Breast epithelium (tissue), 4 donors: ENCODE data around the gene POC1A. TPM values are rescaled to one million over a fixed set of nuclear protein-coding genes. Genes with fewer than 3 reads are reported as not detected.
A peak's percentile ranks its signal among the peaks of the same experiment; 100 is the strongest.
"Not testable (repeated sequence)": the region's sequence is repeated elsewhere in the genome, so short reads cannot be mapped to it uniquely, and the experiment has no call there.

Experiments used
- DNase-seq, 2 donors: peaks; one replicate each; pipeline ENCODE4 v3.0.0-alpha.2; 2019; ENCODE audit warnings: low spot score in 2 of 2
- H3K27ac ChIP-seq, 2 donors: fragments of 200-600 bp; sonication (generic) in 1 of 2; one replicate each; pipeline ENCODE4 v1.5.1; 2016 to 2019; ENCODE audit warnings: mild to moderate bottlenecking in 1 of 2
- H3K27me3 ChIP-seq, 2 donors: fragments of 200-600 bp; sonication (generic) in 1 of 2; one replicate each; pipeline versions ENCODE4 v1.5.1 to v1.6.0; 2017 to 2019; ENCODE audit warnings: control low read depth in 1 of 2, mild to moderate bottlenecking in 1 of 2
- H3K36me3 ChIP-seq: fragments of 200-600 bp; one replicate; pipeline ENCODE4 v1.5.1; 2019
- H3K4me1 ChIP-seq, 2 donors: fragments of 200-600 bp; sonication (generic); one replicate each; pipeline ENCODE4 v1.5.1; 2016 to 2019; ENCODE audit warnings: control low read depth in 1 of 2
- H3K4me3 ChIP-seq, 3 donors: fragments of 200-600 bp; sonication (generic); 1 replicate in 2 of 3; 2 replicates in 1 of 3; pipeline ENCODE4 v1.5.1; 2016 to 2019; ENCODE audit warnings: mild to moderate bottlenecking in 3 of 3, moderate library complexity in 2 of 3
- H3K9me3 ChIP-seq, 2 donors: fragments of 200-600 bp; sonication (generic) in 1 of 2; one replicate each; pipeline ENCODE4 v1.5.1; 2016 to 2019; ENCODE audit warnings: control low read depth in 1 of 2
- CTCF ChIP-seq, 3 donors: fragments of 450-650 bp; IDR thresholded peaks; one replicate each; pipeline ENCODE4 v1.5.1; 2016 to 2017; ENCODE audit warnings: antibody characterized with exemption in 3 of 3, mild to moderate bottlenecking in 3 of 3, moderate library complexity in 3 of 3
- POLR2A ChIP-seq: fragments of 450-650 bp; IDR thresholded peaks from one replicate; pipeline ENCODE4 v1.6.1; 2016; ENCODE audit warnings: antibody characterized with exemption, mild to moderate bottlenecking, moderate library complexity
- POLR2AphosphoS5 ChIP-seq, 3 donors: sonication (generic); formaldehyde crosslinking; IDR thresholded peaks; one replicate each; pipeline ENCODE4 v1.6.1; 2017; ENCODE audit warnings: antibody characterized with exemption in 3 of 3
- intact Hi-C: fragments of 100-400 bp; cut with DNase I; formaldehyde crosslinking; loops from one replicate; pipeline ENCODE4 v1.15.1; 2023; ENCODE audit warnings: low total_unique reads
- total RNA-seq, 3 donors: library from RNA; depleted of rRNA; stranded (reverse); fragments of >200 nt; gene quantifications; one replicate each; pipeline ENCODE4 v1.1.0, GENCODE V29; 2016

Gene POC1A
- total RNA-seq, 3 donors from 2014 or later, result 1.9 to 2.7 (median 2.6) TPM

GRCh38 chr3:52167240-52167639, 13.0 kb upstream of the POC1A start:
- H3K4me1 ChIP-seq, result no peaks in the 10 kb centered on the region
- no peaks in the 10 kb centered on the region for H3K9me3 ChIP-seq
- no peaks in the 10 kb centered on the region for H3K27me3 ChIP-seq
- no peak overlapping the region for H3K4me3 ChIP-seq
- intact Hi-C loops, result no loop called here
- no peak for DNase-seq
- no peak overlapping the region for H3K27ac ChIP-seq
- TF ChIP-seq CTCF (IDR thresholded peaks at IDR 0.05) (no peak), POLR2AphosphoS5 (IDR thresholded peaks at IDR 0.05) (no peak), POLR2A (no peak)
- no peaks in the 10 kb centered on the region for H3K36me3 ChIP-seq

DNA sequence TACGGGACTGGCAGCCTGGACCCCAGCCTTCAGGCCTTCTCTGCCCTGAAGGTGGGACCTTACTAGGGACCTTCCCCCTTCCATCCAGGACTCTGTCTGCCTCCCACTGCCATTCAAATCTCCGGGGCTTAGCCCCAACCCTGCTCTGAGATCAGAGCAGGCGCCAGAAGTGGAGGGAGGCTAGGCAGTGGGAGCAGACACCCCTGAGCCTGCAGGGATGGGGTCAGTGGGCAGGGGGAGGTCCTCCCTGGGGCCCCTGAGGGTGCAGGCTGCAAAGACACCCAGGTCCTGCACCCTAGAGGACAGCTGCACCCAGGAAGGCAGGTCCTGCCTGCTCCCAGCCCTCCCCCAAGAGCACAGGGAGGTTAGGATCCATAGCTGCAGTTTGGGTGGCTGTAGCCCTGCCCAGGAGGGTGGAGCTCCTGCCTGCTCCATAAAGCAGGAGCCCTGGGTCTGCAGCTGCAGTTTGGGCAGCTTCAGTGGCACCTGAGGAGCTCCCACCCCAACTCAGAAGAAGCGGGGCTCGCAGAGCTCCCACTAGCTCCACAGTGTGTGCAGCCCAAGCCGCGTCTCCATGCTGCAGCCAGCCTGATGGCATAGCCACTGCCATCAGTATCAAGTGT, 8.1 kb upstream of the POC1A start:
- Histone ChIP-seq H3K27me3 (no peaks in the 10 kb centered on the region), H3K27ac (no peak overlapping the region), H3K9me3 (no peaks in the 10 kb centered on the region), H3K4me3 (no peak overlapping the region), H3K4me1 (no peaks in the 10 kb centered on the region), H3K36me3 (no peaks in the 10 kb centered on the region)
- no peak for DNase-seq
- TF ChIP-seq POLR2AphosphoS5 (IDR thresholded peaks at IDR 0.05) (no peak), CTCF (IDR thresholded peaks at IDR 0.05) (no peak), POLR2A (no peak)
- intact Hi-C loops, result no loop called here

DNA sequence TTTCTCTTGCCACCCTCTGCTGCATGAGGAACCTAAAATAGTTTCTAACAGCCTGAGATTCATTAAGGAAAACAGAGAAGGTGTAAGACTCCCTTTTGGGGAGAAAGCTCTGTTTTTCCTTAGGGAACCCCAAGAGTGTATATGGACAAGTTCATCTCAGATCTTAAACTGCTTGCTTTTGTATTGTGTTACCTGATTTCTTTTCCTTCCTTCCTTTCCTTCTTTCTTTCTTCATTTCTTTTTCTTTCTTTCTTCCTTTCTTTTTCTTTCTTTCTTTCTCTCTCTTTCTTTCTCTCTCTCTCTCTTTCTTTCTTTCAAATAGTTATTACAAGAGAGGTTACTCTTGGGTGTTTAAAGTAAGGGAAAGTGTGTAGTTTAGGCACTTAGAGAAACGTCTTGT, 5.3 kb upstream of the POC1A start:
- no peak overlapping the region for H3K4me3 ChIP-seq
- no peaks in the 10 kb centered on the region for H3K9me3 ChIP-seq
- TF ChIP-seq CTCF (IDR thresholded peaks at IDR 0.05), result no peak
- TF ChIP-seq POLR2AphosphoS5 (IDR thresholded peaks at IDR 0.05), result no peak
- TF ChIP-seq POLR2A, result no peak
- DNase-seq, result no peak
- no peaks in the 10 kb centered on the region for H3K36me3 ChIP-seq
- no peaks in the 10 kb centered on the region for H3K27me3 ChIP-seq
- intact Hi-C loops, result no loop called here
- H3K27ac ChIP-seq, result no peak overlapping the region
- peaks cover 0 to 3% of the 10 kb centered on the region in 2 donors for H3K4me1 ChIP-seq

- no peaks in the 10 kb centered on the region for H3K27me3 ChIP-seq
- H3K9me3 ChIP-seq, result no peaks in the 10 kb centered on the region
- no peak for DNase-seq
- no peak overlapping the region for H3K4me3 ChIP-seq
- TF ChIP-seq POLR2AphosphoS5 (IDR thresholded peaks at IDR 0.05) (no peak), CTCF (IDR thresholded peaks at IDR 0.05) (no peak), POLR2A (no peak)
- peaks cover 0 to 10% of the 10 kb centered on the region in 2 donors for H3K4me1 ChIP-seq
- intact Hi-C loops, result no loop called here
- no peak overlapping the region for H3K27ac ChIP-seq
- H3K36me3 ChIP-seq, result no peaks in the 10 kb centered on the region
Measured at GRCh38 chr3:52155912-52156311, 1.7 kb upstream of the POC1A start.

DNA sequence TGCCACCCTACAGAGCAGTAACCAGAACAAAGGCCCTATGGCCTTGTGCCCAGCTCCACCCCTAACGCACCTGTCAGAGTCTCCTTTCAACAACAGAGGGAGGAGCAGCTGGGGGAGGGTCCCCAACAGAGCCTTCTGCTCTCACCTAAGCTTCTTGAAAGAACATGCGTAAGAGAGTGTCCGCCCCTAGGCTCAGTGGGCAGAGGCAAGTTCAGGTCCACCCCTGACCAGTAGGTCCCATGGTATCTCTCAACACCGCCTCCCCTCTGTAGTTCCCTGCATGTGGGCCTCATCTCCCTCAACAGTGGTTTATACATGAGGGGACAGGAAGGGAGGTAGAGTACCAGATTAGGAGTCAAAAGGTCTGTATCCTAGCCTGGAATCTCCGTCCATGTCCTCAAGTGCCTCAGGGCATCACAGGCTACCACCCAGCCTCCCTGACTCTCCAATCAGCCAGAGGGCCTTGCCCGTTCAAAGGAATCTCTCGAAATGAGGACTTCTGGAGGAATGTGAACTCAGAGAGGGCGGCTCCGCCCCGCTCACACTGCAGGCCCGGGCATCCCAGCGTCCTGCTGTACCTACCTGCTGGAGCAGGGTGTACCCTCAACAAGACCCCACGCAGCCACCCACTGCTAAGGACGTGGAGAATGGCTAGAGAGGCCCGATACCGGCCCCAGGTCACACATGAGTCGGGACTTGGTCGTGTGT, 680 bp downstream of the POC1A start:
- Histone ChIP-seq H3K4me1 (peaks cover 0 to 10% of the 10 kb centered on the region in 2 donors), H3K36me3 (no peaks in the 10 kb centered on the region), H3K27me3 (no peaks in the 10 kb centered on the region), H3K4me3 (peak overlapping the region; percentile 57 to 82 (median 68)), H3K27ac (peak overlapping the region; percentile 85 to 94), H3K9me3 (no peaks in the 10 kb centered on the region)
- intact Hi-C loops, result loop anchor here (5.0 kb wide), 1 partner anchor 96 kb away; the partner anchor contains the start of gene DUSP7
- no peak for TF ChIP-seq POLR2A
- TF ChIP-seq CTCF (IDR thresholded peaks at IDR 0.05), result no peak
- TF ChIP-seq POLR2AphosphoS5 (IDR thresholded peaks at IDR 0.05), result no peak
- no peak for DNase-seq

GRCh38 chr3:52151991-52152390, 2.2 kb downstream of the POC1A start:
- not testable (repeated sequence) for H3K27ac ChIP-seq, H3K36me3 ChIP-seq, H3K27me3 ChIP-seq, DNase-seq, H3K4me3 ChIP-seq, H3K9me3 ChIP-seq, H3K4me1 ChIP-seq
- intact Hi-C loops, result loop anchor here (5.0 kb wide), 1 partner anchor 95 kb away; the partner anchor contains the start of gene DUSP7
